Muscle of leg (tissue), 11 donors: ENCODE data around the gene LMF2. TPM values are rescaled to one million over a fixed set of nuclear protein-coding genes. Genes with fewer than 3 reads are reported as not detected.

ENCODE experiments used
- DNase-seq: peaks from one replicate; pipeline ENCODE4 v3.0.0; 2013
- H3K27ac ChIP-seq: one replicate; pipeline ENCODE4 v1.5.1; 2013; ENCODE audit warnings: mild to moderate bottlenecking, low read length, control low read depth
- H3K27me3 ChIP-seq: one replicate; pipeline ENCODE4 v1.6.1; 2013; ENCODE audit warnings: low read length; ENCODE audit not compliant: control insufficient read depth, insufficient read depth
- H3K36me3 ChIP-seq: one replicate; pipeline ENCODE4 v1.6.1; 2013; ENCODE audit warnings: low read length; ENCODE audit not compliant: control insufficient read depth, insufficient read depth
- H3K4me1 ChIP-seq: one replicate; pipeline ENCODE4 v1.6.1; 2013; ENCODE audit warnings: low read length; ENCODE audit not compliant: control insufficient read depth, insufficient read depth
- H3K4me3 ChIP-seq: one replicate; pipeline ENCODE4 v1.5.1; 2013; ENCODE audit warnings: low read length, control low read depth
- H3K9me3 ChIP-seq: replicated peaks from 2 replicates; pipeline ENCODE4 v1.6.1; 2013; ENCODE audit warnings: low read depth, low read length; ENCODE audit not compliant: control insufficient read depth
- WGBS: methylation state at CpG from one replicate; pipeline ENCODE4 v1.1.5; 2013; ENCODE audit warnings: missing lambda C conversion rate; ENCODE audit not compliant: insufficient coverage; 5-methylcytosine and 5-hydroxymethylcytosine counted together
- polyA plus RNA-seq, 8 donors: library from polyadenylated mRNA; unstranded; fragments of 120-200 nt; gene quantifications; one replicate each; pipeline versions ENCODE4 v1.2.1 to v1.2.3, GENCODE V29; 2013; ENCODE audit warnings: inconsistent platforms in 1 of 8, low replicate concordance in 1 of 8; ENCODE audit not compliant: insufficient read length in 8 of 8, insufficient read depth in 1 of 8
- total RNA-seq: library from RNA; stranded (reverse); fragments of 120-200 nt; gene quantifications from one replicate; pipeline ENCODE4 v1.2.4, GENCODE V29; 2013

Gene LMF2
- total and polyA plus RNA-seq, 9 donors: 27.0 to 54.1 (median 44.4) TPM

GRCh38 chr22:50503475-50504145 is 3.9 kb downstream of the LMF2 start:
- Histone ChIP-seq H3K36me3 (peaks cover 30% of the 10 kb centered on the region), H3K4me1 (peaks cover 16% of the 10 kb centered on the region), H3K27me3 (no peaks in the 10 kb centered on the region), H3K27ac (no peak overlapping the region), H3K9me3 (no peaks in the 10 kb centered on the region), H3K4me3 (no peak overlapping the region)
- DNase-seq: no peak
- WGBS: 88% methylated on average over 12 of the region's 26 CpGs

DNA sequence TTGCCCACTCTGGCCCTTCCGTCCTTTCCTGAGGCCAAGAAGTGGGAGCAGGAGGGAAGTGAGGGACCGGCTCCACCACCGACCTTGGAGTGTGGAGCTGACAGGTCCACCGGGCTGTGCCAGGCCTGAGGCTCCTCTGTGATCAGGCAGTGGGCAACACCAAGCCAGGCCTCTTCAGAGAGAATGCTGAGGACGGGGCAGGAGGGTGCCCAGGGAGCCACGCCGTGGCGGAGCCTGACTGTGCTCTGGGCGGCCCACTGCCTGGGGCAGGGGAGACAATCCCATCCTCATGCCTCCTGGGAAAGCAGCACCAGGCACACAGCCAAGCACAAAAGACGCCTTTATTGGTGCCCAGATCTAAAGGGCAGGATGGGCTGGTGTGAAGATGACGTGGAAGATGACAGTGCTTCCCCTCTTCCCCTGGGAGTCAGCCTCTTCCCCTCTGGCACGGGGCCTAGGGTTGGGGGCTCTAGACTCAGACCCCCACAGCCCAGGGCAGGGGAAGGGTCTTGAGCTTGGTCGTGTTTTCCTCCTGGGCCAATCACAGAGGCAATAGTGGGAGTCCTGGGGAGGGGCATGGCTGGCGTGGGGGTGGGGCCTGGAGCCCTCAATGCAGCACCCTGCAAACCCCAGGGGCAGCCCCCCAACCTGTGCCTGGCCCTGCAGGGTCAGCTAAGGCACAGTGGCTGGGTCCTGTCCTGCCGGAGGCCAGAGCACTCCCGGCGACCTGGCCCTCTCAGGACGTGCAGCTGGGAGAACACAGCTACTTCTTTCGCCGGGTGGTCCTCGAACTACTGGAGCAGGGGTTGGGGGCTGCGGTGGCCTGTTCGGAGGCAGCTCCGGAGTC is 4.7 kb downstream of the LMF2 start:
- Histone ChIP-seq H3K27me3 (no peaks in the 10 kb centered on the region), H3K4me3 (no peak overlapping the region), H3K4me1 (peaks cover 16% of the 10 kb centered on the region), H3K36me3 (peaks cover 30% of the 10 kb centered on the region), H3K27ac (no peak overlapping the region), H3K9me3 (no peaks in the 10 kb centered on the region)
- no peak for DNase-seq
- WGBS: 84% methylated on average over 15 of the region's 24 CpGs

- DNase-seq: no peak
- peaks cover 14% of the 10 kb centered on the region for H3K4me1 ChIP-seq
- 77% methylated on average over 5 of the region's 6 CpGs for WGBS
- no peak overlapping the region for H3K27ac ChIP-seq
- peaks cover 30% of the 10 kb centered on the region for H3K36me3 ChIP-seq
- H3K4me3 ChIP-seq: no peak overlapping the region
- H3K9me3 ChIP-seq: no peaks in the 10 kb centered on the region
- H3K27me3 ChIP-seq: peaks cover 2% of the 10 kb centered on the region
These were observed 5.4 kb downstream of the LMF2 start for GRCh38 chr22:50502096-50502495.

DNA sequence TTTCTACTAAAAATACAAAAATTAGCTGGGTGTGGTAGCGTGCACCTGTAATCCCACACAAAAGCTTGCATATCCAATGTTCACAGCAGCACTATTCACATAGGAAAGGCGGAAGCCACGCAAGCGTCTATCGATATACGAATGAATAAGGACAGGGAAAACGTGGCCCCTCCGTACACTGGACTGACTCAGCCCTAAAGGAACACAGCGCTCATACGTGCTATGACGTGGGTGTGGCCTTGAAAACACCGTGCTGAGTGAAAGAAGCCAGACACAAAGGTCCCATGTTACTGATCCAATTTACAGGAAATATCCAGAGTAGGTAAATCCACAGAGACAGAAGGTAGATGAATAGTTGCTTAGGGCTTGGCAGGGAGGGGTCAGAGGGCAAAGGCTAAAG is 7.0 kb downstream of the LMF2 start:
- Histone ChIP-seq H3K9me3 (no peaks in the 10 kb centered on the region), H3K4me3 (no peak overlapping the region), H3K27ac (no peak overlapping the region), H3K36me3 (peaks cover 21% of the 10 kb centered on the region), H3K27me3 (peaks cover 2% of the 10 kb centered on the region), H3K4me1 (no peaks in the 10 kb centered on the region)
- no peak for DNase-seq
- 97% methylated on average over 8 of the region's 12 CpGs for WGBS

DNA sequence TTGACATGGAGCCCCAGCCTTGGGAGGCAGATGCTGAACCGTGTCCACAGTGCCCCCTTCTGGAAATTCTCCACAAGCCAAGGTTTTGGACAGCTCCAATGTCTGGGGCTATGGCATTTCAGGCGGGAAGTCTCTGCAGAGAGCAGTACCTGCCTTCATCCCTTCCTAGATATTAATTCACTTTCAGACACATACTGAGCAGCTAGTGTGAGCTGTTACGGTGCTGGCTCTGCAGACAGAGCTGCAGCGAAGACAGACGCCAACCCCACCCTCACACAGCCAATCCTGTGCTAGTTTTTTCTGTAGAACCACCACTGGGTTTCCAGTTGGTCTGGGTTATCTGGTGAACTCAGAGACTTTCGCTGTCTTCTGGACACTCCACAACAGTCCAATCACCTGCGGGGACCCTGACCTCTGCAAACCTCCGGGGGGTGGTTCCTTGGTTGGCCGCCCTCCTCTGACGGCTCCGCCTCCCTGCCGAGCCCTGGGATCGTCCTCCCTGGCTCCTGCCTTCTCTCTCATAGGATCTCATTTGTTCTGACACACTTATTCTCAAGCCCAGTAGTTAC is 9.1 kb downstream of the LMF2 start:
- no peak overlapping the region for H3K4me3 ChIP-seq
- no peak overlapping the region for H3K27ac ChIP-seq
- H3K36me3 ChIP-seq: peaks cover 10% of the 10 kb centered on the region
- 6% methylated on average over 8 of the region's 13 CpGs for WGBS
- H3K9me3 ChIP-seq: no peaks in the 10 kb centered on the region
- no peaks in the 10 kb centered on the region for H3K4me1 ChIP-seq
- peak; percentile 54 for DNase-seq
- peaks cover 2% of the 10 kb centered on the region for H3K27me3 ChIP-seq

GRCh38 chr22:50497093-50497492 is 10.4 kb downstream of the LMF2 start:
- Histone ChIP-seq H3K36me3 (peaks cover 2% of the 10 kb centered on the region), H3K27me3 (peaks cover 2% of the 10 kb centered on the region), H3K9me3 (no peaks in the 10 kb centered on the region), H3K4me3 (no peak overlapping the region), H3K27ac (no peak overlapping the region), H3K4me1 (no peaks in the 10 kb centered on the region)
- DNase-seq: no peak
- WGBS: 75% methylated on average over 3 of the region's 6 CpGs

GRCh38 chr22:50490531-50491308 is 16.8 kb downstream of the LMF2 start:
- Histone ChIP-seq H3K4me1 (no peaks in the 10 kb centered on the region), H3K9me3 (no peaks in the 10 kb centered on the region), H3K4me3 (no peak overlapping the region), H3K27ac (no peak overlapping the region), H3K36me3 (no peaks in the 10 kb centered on the region), H3K27me3 (peaks cover 5% of the 10 kb centered on the region)
- DNase-seq: no peak
- WGBS: 71% methylated on average over 20 of the region's 27 CpGs

DNA sequence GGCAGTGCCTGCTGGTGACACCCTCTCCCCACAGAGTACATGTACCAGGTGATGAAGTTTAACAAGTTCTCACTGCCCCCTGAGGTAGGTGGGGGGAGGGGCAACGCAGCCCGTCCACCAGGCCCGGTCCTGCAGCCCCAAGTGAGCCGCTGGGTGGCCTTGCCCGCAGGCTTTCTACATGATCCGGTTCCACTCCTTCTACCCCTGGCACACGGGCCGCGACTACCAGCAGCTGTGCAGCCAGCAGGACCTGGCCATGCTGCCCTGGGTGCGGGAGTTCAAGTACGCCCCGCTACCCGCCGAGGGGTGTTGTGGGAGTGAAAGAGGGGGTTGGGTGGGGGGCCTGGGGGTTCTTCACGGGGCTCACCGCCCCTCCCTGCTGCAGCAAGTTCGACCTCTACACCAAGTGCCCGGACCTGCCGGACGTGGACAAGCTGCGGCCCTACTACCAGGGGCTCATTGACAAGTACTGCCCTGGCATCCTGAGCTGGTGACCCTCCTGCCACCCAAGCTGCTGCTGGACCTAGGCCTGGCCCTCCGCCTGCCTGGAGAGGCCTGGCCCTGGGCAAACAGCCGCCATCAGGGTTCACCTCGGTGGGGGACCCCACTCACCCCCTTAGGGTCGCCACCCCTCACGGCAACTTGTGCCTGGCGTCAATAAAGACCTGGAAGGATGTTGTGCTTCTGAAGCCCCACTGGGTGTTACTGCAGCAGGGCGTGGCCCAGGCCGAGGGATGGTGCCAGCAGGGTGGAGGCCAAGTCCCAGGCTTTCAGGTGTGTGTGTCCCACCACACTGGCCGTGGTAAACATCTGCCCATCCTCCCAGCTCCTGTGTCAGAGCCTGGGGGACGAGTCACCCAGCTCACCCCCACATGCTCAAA is 17.9 kb downstream of the LMF2 start:
- Histone ChIP-seq H3K4me3 (no peak overlapping the region), H3K4me1 (no peaks in the 10 kb centered on the region), H3K9me3 (no peaks in the 10 kb centered on the region), H3K36me3 (no peaks in the 10 kb centered on the region), H3K27ac (no peak overlapping the region), H3K27me3 (peaks cover 9% of the 10 kb centered on the region)
- no peak for DNase-seq
- 75% methylated on average over 15 of the region's 31 CpGs for WGBS

GRCh38 chr22:50488886-50489285 is 18.6 kb downstream of the LMF2 start:
- H3K4me1 ChIP-seq: no peaks in the 10 kb centered on the region
- H3K27me3 ChIP-seq: peaks cover 12% of the 10 kb centered on the region
- no peak overlapping the region for H3K27ac ChIP-seq
- 61% methylated on average over 16 of the region's 19 CpGs for WGBS
- no peaks in the 10 kb centered on the region for H3K9me3 ChIP-seq
- DNase-seq: no peak
- H3K36me3 ChIP-seq: no peaks in the 10 kb centered on the region
- H3K4me3 ChIP-seq: no peak overlapping the region
